Middle frontal gyrus (tissue), 1 donor: ENCODE measurements around the gene CAPS2.

Experiments
- DNase-seq: peaks from one replicate; pipeline ENCODE4 v3.0.0-alpha.2; 2015; ENCODE audit warnings: low spot score; ENCODE audit errors: extremely low spot score

Gene CAPS2

GRCh38 chr12:75305412-75306332, 24.5 kb downstream of the CAPS2 start:
- DNase-seq = no peak

- DNase-seq = no peak
Observed at GRCh38 chr12:75302781-75303180, 27.3 kb downstream of the CAPS2 start.

- no peak for DNase-seq
Observed at GRCh38 chr12:75302225-75302624, 27.9 kb downstream of the CAPS2 start.

GRCh38 chr12:75294797-75295196, 35.3 kb downstream of the CAPS2 start:
- no peak for DNase-seq

GRCh38 chr12:75294336-75294735, 35.8 kb downstream of the CAPS2 start:
- DNase-seq = no peak

- no peak for DNase-seq
Observed at GRCh38 chr12:75291014-75291413, 39.1 kb downstream of the CAPS2 start.

- DNase-seq = no peak
Observed at GRCh38 chr12:75289753-75290152, 40.4 kb downstream of the CAPS2 start.

- no peak for DNase-seq
Observed at GRCh38 chr12:75288860-75289259, 41.3 kb downstream of the CAPS2 start.

GRCh38 chr12:75275702-75276101, 54.4 kb downstream of the CAPS2 start:
- DNase-seq = no peak

- no peak for DNase-seq
Observed at GRCh38 chr12:75271576-75271975, 58.5 kb downstream of the CAPS2 start.

GRCh38 chr12:75270157-75270556, 60.0 kb downstream of the CAPS2 start:
- no peak for DNase-seq

GRCh38 chr12:75269209-75269608, 60.9 kb downstream of the CAPS2 start:
- no peak for DNase-seq

GRCh38 chr12:75260316-75260715, 69.8 kb downstream of the CAPS2 start:
- no peak for DNase-seq

- DNase-seq = no peak
Observed at GRCh38 chr12:75259143-75259542, 71.0 kb downstream of the CAPS2 start.

- DNase-seq = no peak
Observed at GRCh38 chr12:75257510-75257909, 72.6 kb downstream of the CAPS2 start.

- DNase-seq = no peak
Observed at GRCh38 chr12:75245108-75245507, 85.0 kb downstream of the CAPS2 start.

- no peak for DNase-seq
Observed at GRCh38 chr12:75239987-75240386, 90.1 kb downstream of the CAPS2 start.

GRCh38 chr12:75236206-75236605, 93.9 kb downstream of the CAPS2 start:
- no peak for DNase-seq

GRCh38 chr12:75227132-75227531, 103.0 kb downstream of the CAPS2 start:
- no peak for DNase-seq
